ENCODE data around the gene ACER1. TPM values are rescaled to one million over a fixed set of nuclear protein-coding genes. Genes with fewer than 3 reads are reported as not detected.

ACER1 gene
- total RNA-seq, 4 donors from 2014 or later = 0.67 TPM; not detected in 3

- DNase-seq = no peak
- Histone ChIP-seq H3K36me3 (peaks cover 0 to 4% (median 0%) of the 10 kb centered on the region in 3 donors), H3K4me1 (peaks cover 0 to 79% (median 13%) of the 10 kb centered on the region in 4 donors), H3K27me3 (no peaks in the 10 kb centered on the region), H3K4me3 (no peak overlapping the region), H3K9me3 (no peaks in the 10 kb centered on the region), H3K27ac (peak overlapping the region; percentile 64 to 85 (median 73))
- TF ChIP-seq POLR2A (IDR thresholded peaks at IDR 0.05) (no peak), CTCF (IDR thresholded peaks at IDR 0.05) (no peak)
Measured at GRCh38 chr19:6275170-6275744, 58.2 kb downstream of the ACER1 start.

- TF ChIP-seq POLR2A (IDR thresholded peaks at IDR 0.05) (no peak), CTCF (IDR thresholded peaks at IDR 0.05) (no peak)
- DNase-seq = peak in 1 of 3 donors; percentile 43
- Histone ChIP-seq H3K27ac (peak overlapping the region; percentile 64 to 85 (median 73)), H3K9me3 (no peaks in the 10 kb centered on the region), H3K27me3 (no peaks in the 10 kb centered on the region), H3K4me3 (no peak overlapping the region), H3K4me1 (peaks cover 0 to 79% (median 13%) of the 10 kb centered on the region in 4 donors), H3K36me3 (peaks cover 0 to 9% (median 0%) of the 10 kb centered on the region in 3 donors)
Measured at GRCh38 chr19:6274756-6275155, 58.7 kb downstream of the ACER1 start.

GRCh38 chr19:6273701-6274601, 59.5 kb downstream of the ACER1 start:
- TF ChIP-seq POLR2A (IDR thresholded peaks at IDR 0.05) (no peak), CTCF (IDR thresholded peaks at IDR 0.05) (no peak)
- no peaks in the 10 kb centered on the region for H3K27me3 ChIP-seq
- peak overlapping the region; percentile 64 to 85 (median 76) for H3K27ac ChIP-seq
- H3K36me3 ChIP-seq = peaks cover 0 to 16% (median 0%) of the 10 kb centered on the region in 3 donors
- peak overlapping the region in 2 of 4 donors; percentile 21 to 28 for H3K4me3 ChIP-seq
- peaks cover 0 to 78% (median 11%) of the 10 kb centered on the region in 4 donors for H3K4me1 ChIP-seq
- peak in 2 of 3 donors; percentile 28 to 74 for DNase-seq
- no peaks in the 10 kb centered on the region for H3K9me3 ChIP-seq

GRCh38 chr19:6272913-6273600, 60.4 kb downstream of the ACER1 start:
- Histone ChIP-seq H3K4me1 (peaks cover 0 to 70% (median 3%) of the 10 kb centered on the region in 4 donors), H3K27ac (peak overlapping the region; percentile 64 to 85 (median 76)), H3K36me3 (peaks cover 0 to 19% (median 0%) of the 10 kb centered on the region in 3 donors)

More at GRCh38 chr19:6272913-6273600, 60.4 kb downstream of the ACER1 start:
- Histone ChIP-seq H3K9me3 (no peaks in the 10 kb centered on the region), H3K27me3 (no peaks in the 10 kb centered on the region), H3K4me3 (peak overlapping the region in 1 of 4 donors; percentile 21)
- DNase-seq = peak in 1 of 3 donors; percentile 41
- no peak for TF ChIP-seq CTCF (IDR thresholded peaks at IDR 0.05)
